AG10803 (cell line): ENCODE data around the gene NDUFB4.

Experiments
- DNase-seq: peaks from one replicate; pipeline ENCODE4 v3.0.0; 2010; ENCODE audit warnings: low read depth
- H3K4me3 ChIP-seq: 2 replicates; pipeline ENCODE4 v1.5.1; 2011; ENCODE audit warnings: mild to moderate bottlenecking, low read length, control low read depth
- TF ChIP-seq, protein P1 (sequence below): conservative IDR thresholded peaks from 2 replicates; pipeline ENCODE4 v1.5.1; 2011; ENCODE audit warnings: mild to moderate bottlenecking, low read length, control low read depth, inconsistent platforms

Gene NDUFB4

DNA sequence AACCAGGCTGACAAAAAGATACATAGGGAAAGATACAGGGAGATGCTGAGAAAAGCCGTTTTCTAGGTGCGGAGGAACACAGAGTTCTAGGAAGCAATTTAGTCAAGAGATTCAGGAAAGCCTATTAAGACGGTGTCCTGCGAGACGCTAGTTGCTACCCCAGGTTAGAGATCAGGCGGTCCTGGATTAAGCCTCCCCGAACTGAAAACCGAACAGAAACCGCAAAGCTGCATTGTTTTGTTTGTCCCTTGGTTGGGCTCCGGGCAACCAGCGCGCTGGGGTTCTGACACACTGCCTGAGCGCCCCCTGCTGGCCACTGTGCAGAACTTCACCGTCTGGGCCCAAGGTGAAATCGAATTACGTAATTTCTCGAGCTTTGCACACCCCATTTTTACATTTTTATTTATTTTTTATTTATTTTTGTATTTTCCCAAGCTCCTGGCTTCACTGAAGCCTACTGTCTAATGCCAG, 37.3 kb upstream of the NDUFB4 start:
- H3K4me3 ChIP-seq, result peak overlapping the region; percentile 65
- peak; percentile 90 for DNase-seq
- TF ChIP-seq, protein P1, sequence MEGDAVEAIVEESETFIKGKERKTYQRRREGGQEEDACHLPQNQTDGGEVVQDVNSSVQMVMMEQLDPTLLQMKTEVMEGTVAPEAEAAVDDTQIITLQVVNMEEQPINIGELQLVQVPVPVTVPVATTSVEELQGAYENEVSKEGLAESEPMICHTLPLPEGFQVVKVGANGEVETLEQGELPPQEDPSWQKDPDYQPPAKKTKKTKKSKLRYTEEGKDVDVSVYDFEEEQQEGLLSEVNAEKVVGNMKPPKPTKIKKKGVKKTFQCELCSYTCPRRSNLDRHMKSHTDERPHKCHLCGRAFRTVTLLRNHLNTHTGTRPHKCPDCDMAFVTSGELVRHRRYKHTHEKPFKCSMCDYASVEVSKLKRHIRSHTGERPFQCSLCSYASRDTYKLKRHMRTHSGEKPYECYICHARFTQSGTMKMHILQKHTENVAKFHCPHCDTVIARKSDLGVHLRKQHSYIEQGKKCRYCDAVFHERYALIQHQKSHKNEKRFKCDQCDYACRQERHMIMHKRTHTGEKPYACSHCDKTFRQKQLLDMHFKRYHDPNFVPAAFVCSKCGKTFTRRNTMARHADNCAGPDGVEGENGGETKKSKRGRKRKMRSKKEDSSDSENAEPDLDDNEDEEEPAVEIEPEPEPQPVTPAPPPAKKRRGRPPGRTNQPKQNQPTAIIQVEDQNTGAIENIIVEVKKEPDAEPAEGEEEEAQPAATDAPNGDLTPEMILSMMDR, result peak; percentile 90

DNA sequence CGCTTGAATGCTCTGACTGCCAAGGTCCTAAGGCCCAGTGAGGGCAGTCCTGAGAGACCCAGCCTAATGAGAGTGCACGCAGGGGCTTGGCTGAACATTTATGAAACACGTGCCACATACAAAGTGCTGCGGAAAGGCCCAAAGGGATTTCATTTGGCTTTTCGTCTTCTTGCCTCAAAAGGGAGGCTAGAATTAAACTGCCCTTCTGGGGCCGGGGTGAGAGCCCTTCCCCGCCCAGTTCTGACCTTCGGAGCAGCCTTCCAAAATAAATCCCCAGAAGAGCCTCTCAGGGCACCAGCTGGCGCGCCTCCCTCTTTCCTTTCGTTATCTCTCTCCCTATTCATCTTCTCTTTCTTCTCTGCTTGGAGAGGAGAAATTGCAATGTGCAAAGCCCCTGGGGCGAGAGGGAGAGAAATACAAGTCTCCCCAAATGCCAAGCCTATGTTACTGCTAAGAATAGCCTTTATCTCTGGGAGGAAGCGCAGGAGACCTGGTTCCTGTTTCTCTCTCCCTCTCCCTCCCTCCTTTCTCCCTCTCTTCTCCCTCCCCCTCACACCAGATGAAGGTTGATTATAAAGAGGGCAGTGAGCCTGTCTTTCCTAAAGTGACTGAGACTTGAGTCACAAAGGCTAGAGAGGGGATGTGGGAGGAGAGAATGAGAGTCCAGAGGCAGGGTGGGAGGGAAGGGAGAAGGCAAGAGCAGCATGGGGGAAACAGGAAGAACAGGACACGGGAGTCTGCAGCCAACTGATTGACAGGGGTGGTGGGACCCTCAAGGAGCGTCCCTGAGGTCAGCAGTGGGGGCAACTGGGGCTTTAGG, 36.7 kb upstream of the NDUFB4 start:
- DNase-seq, result peak; percentile 59
- H3K4me3 ChIP-seq, result peak overlapping the region; percentile 63
- TF ChIP-seq, protein P1, result no peak

DNA sequence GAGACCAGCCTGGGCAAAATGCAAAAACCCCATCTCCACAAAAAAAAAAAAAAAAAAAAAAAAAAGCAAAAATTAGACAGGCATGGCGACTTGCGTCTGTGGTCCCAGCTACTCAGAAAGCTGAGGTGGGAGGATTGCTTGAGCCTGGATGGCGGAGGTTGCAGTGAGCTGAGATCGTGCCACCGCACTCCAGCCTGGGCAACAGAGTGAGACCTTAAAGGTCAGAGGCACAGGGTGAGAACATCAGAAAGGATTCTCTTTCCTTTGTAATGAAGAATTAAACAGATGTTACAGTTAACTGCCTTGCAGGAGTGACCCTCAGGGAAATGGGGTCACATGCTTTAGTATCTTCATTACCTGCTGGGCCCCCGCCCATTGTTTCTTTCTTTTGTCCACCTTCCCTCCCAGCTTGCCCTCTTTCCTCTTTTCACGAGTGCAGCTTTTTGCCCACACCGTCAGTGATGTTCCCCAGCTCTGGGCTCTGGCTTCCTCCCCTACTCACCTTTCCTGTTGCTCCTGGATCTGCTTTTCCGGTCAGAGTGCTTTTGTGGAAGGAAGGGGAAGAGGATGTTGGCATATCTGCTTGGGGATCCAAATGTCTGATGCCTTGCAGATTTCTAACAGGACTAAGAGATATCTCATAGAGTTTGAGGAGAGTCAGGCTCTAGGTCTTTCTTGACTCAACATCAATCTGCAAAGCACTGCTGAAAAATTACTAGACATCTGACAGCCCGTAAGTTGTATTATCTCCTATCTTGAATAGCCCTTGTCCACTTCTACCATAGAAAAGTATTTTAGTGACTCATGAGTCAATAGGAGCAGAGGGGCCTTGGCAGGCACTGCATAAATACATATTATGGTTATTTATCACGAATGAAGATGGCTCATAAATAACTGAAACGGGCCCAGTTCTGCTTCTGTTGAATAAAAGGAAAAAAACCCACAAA, 35.6 kb upstream of the NDUFB4 start:
- DNase-seq, result no peak
- TF ChIP-seq, protein P1, result no peak
- H3K4me3 ChIP-seq, result no peak overlapping the region

DNA sequence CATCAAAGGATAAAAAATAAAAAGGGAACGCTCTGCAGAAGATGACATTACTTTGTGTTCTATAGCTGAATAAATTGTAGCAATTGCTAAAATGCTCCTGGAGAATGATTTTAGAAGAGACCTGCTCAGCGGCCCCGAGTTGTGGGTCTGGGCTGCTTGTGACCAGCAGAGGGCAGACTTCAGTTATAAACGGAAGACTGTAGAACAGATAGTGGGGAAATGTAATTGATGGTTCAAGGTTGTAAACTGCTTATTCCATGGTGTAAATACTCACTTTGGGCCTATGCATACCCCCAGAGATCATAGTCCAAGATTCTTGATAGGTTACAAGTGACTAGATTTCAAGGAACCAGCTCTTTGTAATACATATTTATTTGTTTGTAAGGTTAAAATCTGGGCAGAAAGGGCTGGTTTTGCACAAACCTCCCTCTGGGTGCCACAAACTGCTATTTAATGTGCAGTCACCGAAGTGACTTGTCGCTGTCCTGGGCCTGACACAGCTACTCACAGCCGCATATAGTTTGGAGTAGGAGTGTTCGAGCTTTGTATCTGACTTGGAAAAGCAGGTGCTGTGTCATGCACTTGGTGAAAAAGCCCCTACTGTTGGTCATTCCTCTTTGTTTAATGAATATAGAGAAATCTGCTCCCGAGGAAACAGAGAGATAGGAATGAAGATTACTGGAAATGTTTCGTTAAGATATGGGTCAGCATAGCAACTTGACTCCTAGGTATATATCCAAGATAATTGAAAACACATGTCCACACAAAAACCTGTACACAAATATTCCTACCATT, 34.7 kb upstream of the NDUFB4 start:
- H3K4me3 ChIP-seq, result no peak overlapping the region
- DNase-seq, result peak; percentile 68
- TF ChIP-seq, protein P1, result peak; percentile 90

DNA sequence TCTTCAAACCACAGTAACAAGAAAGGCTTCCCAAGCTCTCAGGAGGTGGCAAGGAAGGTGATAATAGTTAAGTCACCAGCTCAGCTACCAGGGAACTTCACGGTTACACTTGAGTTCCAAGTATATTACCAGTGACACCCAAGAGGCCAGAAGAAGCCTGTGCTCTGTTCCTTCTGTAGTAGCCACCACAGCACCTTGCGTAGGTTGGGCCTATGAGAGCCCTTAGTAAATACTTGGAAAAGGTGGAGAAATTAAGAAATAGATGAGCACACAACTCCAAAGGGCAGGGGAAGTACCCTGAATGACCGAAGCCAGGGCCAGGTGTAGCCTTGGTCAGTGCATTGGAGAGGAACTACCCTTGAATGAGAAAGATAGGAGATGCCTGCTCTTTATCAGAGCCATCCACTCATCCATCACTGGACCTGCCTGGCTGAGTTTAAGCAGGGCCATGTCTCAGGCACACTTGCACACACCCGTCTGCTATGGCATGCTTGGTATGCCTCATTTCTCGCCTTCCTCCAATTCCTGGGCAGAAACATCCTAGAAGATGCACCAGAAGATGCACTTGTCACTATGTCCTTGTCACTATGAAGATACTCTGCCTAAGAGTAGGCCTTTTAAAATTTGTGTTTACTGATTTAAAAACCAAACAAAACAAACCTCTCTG, 32.6 kb upstream of the NDUFB4 start:
- TF ChIP-seq, protein P1, result no peak
- DNase-seq, result no peak
- H3K4me3 ChIP-seq, result no peak overlapping the region

DNA sequence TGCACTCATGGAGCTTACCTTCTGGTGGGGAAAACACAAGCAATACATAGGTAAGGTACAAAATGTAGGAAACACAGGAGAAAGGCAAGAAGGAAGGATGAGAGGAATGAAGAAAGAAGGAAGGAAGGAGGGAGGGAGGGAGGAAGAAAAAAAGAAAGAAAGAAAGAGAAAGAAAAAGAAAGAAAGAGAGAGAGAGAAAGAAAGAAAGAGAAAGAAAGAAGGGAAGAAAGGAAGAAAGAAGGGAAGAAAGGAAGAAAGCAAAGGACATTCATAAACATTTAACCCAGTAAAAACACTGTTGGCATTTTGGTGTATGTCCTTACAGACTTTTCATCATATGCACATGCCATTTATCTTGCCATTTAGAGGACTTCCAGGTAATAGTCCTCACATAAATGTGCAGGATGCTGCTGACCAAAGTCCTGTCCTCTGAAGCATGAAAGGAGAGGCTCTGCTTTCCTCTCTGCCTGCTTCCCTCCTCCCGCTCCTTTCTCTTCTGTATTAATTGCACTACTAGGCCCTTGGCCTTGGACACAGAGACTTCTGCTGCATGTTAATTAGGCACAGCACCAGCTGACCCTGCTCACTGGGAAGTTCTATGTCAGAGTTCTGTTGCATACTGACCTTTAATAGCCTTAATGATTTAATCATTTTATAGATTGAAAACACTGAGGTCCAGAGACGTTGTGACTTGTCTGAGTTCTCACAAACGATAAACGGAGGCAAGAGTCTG, 29.7 kb upstream of the NDUFB4 start:
- TF ChIP-seq, protein P1, result no peak
- DNase-seq, result no peak
- no peak overlapping the region for H3K4me3 ChIP-seq
